ENCODE data around the gene RAB5IF. TPM values are rescaled to one million over a fixed set of nuclear protein-coding genes. Genes with fewer than 3 reads are reported as not detected.

RAB5IF gene
- total and polyA plus RNA-seq, 2 of the 13 experiments (the other 11 are each of a cell fraction or from before 2014, with no cell fraction given) = 261 to 305 TPM

DNA sequence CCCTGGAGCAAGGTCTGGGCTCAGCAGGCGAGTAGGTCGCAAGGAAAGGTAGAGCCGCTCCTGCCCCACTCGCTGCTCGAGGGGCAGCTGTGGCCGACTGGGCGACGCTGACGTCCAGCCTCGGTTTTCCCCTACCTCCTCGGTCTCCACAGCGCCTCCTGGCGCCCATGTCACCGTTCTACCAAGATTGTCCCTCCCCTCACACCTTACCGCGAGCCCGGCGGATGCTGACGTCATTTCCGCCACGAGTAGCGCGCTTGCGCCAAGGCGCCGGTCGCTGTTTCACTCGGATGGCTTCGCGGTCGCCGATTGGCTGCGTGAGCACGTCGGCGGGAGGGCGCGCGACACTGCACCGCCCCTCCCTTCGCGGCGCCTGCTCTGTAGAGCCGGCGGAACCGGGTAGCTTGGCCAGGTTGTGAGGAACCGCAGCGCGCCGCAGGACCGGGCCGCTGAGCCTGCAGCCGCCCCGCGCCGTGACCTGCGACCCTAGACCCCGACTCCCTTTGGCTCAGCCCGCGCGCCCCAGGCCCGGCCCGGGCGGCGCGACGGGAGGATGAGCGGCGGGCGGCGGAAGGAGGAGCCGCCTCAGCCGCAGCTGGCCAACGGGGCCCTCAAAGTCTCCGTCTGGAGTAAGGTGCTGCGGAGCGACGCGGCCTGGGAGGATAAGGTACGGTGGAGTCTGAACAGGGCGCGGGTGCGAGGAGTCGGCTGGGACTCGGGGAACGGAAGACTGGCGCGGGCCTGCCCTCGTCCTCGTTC is at the start of gene RAB5IF (continued):
- TF ChIP-seq CSRNP1 (CRISPR knock-in tag; IDR thresholded peaks at IDR 0.05) (peak; percentile 95), ZSCAN5A (CRISPR knock-in tag; IDR thresholded peaks at IDR 0.05; ENCODE audit: borderline replicate concordance) (peak; percentile 97; the same call in 1 of the 2 replicates), FIP1L1 (IDR thresholded peaks at IDR 0.05; ENCODE audit: borderline replicate concordance, insufficient read depth, low read depth, low read length) (no peak), SATB2 (CRISPR knock-in tag; IDR thresholded peaks at IDR 0.05) (peak; percentile 30), ZGPAT (CRISPR knock-in tag; IDR thresholded peaks at IDR 0.05) (peak; percentile 99), ZNF234 (CRISPR knock-in tag; conservative IDR thresholded peaks at IDR 0.05) (peak; percentile 65; the same call in 1 of the 2 replicates), KDM3A (CRISPR knock-in tag; IDR thresholded peaks at IDR 0.05; ENCODE audit: low read depth) (peak; percentile 99), HDAC2 (CRISPR knock-in tag; IDR thresholded peaks at IDR 0.05) (peak; percentile 98), ZNF580 (CRISPR knock-in tag; IDR thresholded peaks at IDR 0.05; ENCODE audit: borderline replicate concordance, low read depth) (peak; percentile 100), KAT2B (IDR thresholded peaks at IDR 0.05; ENCODE audit: borderline replicate concordance, low read depth, low read length) (no peak), CAMTA2 (CRISPR knock-in tag; IDR thresholded peaks at IDR 0.05; ENCODE audit: borderline replicate concordance) (peak; percentile 96), ZNF501 (CRISPR knock-in tag; IDR thresholded peaks at IDR 0.05) (peak; percentile 99), HDAC6 (IDR thresholded peaks at IDR 0.05; ENCODE audit: low read depth, low read length) (no peak), BRD4 (CRISPR knock-in tag; IDR thresholded peaks at IDR 0.05) (peak; percentile 95), FOXA1 (IDR thresholded peaks at IDR 0.05) (no peak), FOXA1 (CRISPR knock-in tag; IDR thresholded peaks at IDR 0.05) (peak; percentile 81), RNF2 (conservative IDR thresholded peaks at IDR 0.05; ENCODE audit: low read depth) (peak; percentile 87; the same call in 1 of the 2 replicates), ZBTB7B (CRISPR knock-in tag; IDR thresholded peaks at IDR 0.05) (peak; percentile 85), MEF2D (CRISPR knock-in tag; IDR thresholded peaks at IDR 0.05) (peak; percentile 96), NFIC (IDR thresholded peaks at IDR 0.05; ENCODE audit: low read length) (no peak), POLR2A (IDR thresholded peaks at IDR 0.05; ENCODE audit: insufficient read depth in 1 of 2, low read depth in 2 of 2, low read length in 2 of 2) (peak; percentile 99 to 100), POLR2AphosphoS2 (IDR thresholded peaks at IDR 0.05; ENCODE audit: low read depth, low read length) (peak; percentile 92; the same call in 1 of the 2 replicates), MAFF (IDR thresholded peaks at IDR 0.05; ENCODE audit: low read depth, low read length) (peak; percentile 48; the same call in 1 of the 2 replicates)
- TF ChIP-seq, protein P1, sequence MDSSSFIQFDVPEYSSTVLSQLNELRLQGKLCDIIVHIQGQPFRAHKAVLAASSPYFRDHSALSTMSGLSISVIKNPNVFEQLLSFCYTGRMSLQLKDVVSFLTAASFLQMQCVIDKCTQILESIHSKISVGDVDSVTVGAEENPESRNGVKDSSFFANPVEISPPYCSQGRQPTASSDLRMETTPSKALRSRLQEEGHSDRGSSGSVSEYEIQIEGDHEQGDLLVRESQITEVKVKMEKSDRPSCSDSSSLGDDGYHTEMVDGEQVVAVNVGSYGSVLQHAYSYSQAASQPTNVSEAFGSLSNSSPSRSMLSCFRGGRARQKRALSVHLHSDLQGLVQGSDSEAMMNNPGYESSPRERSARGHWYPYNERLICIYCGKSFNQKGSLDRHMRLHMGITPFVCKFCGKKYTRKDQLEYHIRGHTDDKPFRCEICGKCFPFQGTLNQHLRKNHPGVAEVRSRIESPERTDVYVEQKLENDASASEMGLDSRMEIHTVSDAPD (CRISPR knock-in tag; IDR thresholded peaks at IDR 0.05) = 0 out of 2 replicates have a peak, but pooled peaks have one; percentile 65

All from HepG2 (cell line).